SK-N-SH treated with all-trans-retinoic acid at 6 μM for 48 hours (cell line): Measurements from ENCODE around the gene LRRFIP1.

Experiments
- BACH2 ChIP-seq: fragments of 250-450 bp; sonication (Bioruptor Pico); IDR thresholded peaks from 2 replicates; pipeline ENCODE4 v1.9.0; 2021; ENCODE audit warnings: mild to moderate bottlenecking, borderline replicate concordance
- ISL1 ChIP-seq: fragments of 250-450 bp; sonication (Bioruptor Pico); IDR thresholded peaks from 2 replicates; pipeline ENCODE4 v2.1.2; 2022; ENCODE audit warnings: mild to moderate bottlenecking, moderate library complexity
- OSR1 ChIP-seq: fragments of 250-450 bp; sonication (Bioruptor Pico); IDR thresholded peaks from 2 replicates; pipeline ENCODE4 v1.8.0; 2022; ENCODE audit warnings: moderate library complexity, mild to moderate bottlenecking, inconsistent platforms
- ZC3H10 ChIP-seq: fragments of 250-450 bp; sonication (Bioruptor Pico); IDR thresholded peaks from 2 replicates; pipeline ENCODE4 v1.5.1; 2021; ENCODE audit warnings: mild to moderate bottlenecking, moderate library complexity
- ZFP3 ChIP-seq: fragments of 250-450 bp; sonication (Bioruptor Pico); IDR thresholded peaks from 2 replicates; pipeline ENCODE4 v1.5.0; 2020; ENCODE audit warnings: mild to moderate bottlenecking, moderate library complexity
- ZFP30 ChIP-seq: fragments of 450-650 bp; formaldehyde crosslinking; IDR thresholded peaks from 2 replicates; pipeline ENCODE4 v1.5.0; 2022; ENCODE audit warnings: mild to moderate bottlenecking, moderate library complexity
- TF ChIP-seq, protein P1 (sequence below): fragments of 250-450 bp; sonication (Bioruptor Pico); IDR thresholded peaks from 2 replicates; pipeline ENCODE4 v1.5.1; 2021; ENCODE audit warnings: mild to moderate bottlenecking, moderate library complexity

DNA sequence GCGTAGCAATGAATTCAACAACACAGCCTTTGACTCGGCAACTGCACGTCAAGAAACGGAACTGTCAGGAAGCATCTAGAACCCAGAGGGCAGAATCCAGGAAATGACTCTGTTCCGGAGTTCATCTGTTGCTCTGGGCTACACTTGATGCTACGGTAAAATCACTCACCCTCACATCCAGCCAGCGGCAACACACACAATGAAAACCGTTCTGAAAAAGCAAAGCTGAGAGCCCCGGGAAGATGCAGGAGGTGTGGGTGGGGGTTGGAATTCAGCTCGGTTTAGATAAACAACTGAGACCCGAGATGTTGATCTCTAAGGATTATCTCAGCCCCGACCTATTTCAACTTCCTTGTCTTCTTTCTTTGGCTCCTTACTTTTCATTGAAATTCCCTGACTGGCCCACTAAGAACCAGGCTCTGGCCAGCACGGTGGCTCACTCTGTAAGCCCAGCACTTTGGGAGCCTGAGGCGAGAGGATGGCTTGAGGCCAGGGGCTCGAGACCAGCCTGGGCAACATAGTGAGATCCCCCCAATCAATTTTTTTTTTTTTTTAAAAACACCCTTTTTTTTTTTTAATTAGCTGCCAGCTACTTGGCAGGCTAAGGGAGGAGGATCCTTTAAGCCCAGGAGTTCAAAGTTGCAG, 23.5 kb upstream of the LRRFIP1 start:
- TF ChIP-seq ZC3H10 (no peak), ISL1 (CRISPR knock-in tag) (no peak), BACH2 (no peak), ZFP30 (no peak), ZFP3 (CRISPR knock-in tag) (no peak), OSR1 (CRISPR knock-in tag) (no peak)
- TF ChIP-seq, protein P1, sequence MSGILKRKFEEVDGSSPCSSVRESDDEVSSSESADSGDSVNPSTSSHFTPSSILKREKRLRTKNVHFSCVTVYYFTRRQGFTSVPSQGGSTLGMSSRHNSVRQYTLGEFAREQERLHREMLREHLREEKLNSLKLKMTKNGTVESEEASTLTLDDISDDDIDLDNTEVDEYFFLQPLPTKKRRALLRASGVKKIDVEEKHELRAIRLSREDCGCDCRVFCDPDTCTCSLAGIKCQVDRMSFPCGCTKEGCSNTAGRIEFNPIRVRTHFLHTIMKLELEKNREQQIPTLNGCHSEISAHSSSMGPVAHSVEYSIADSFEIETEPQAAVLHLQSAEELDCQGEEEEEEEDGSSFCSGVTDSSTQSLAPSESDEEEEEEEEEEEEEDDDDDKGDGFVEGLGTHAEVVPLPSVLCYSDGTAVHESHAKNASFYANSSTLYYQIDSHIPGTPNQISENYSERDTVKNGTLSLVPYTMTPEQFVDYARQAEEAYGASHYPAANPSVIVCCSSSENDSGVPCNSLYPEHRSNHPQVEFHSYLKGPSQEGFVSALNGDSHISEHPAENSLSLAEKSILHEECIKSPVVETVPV (CRISPR knock-in tag), result no peak
